GM21423 (cell line): ENCODE measurements around the gene HS2ST1.
"Not testable (repeated sequence)": the region's sequence is repeated elsewhere in the genome, so short reads cannot be mapped to it uniquely, and the experiment has no call there.

Source experiments
- ATAC-seq: cut with Tn5 transposase; IDR thresholded peaks from one replicate; pipeline ENCODE4 v1.9.1; 2021; ENCODE audit warnings: mild to moderate bottlenecking, moderate library complexity; ENCODE audit not compliant: unreplicated experiment

HS2ST1 gene

GRCh38 chr1:86914601-86914997 is at the start of gene HS2ST1:
HS2ST1 (plus strand) TSS chr1:86914635.
- no peak for ATAC-seq

GRCh38 chr1:86865973-86866637 is 48.3 kb upstream of the HS2ST1 start:
- no peak for ATAC-seq

GRCh38 chr1:86866665-86867064 is 47.8 kb upstream of the HS2ST1 start:
- no peak for ATAC-seq

GRCh38 chr1:86867278-86867677 is 47.2 kb upstream of the HS2ST1 start:
- not testable (repeated sequence) for ATAC-seq

GRCh38 chr1:86868477-86868876 is 46.0 kb upstream of the HS2ST1 start:
- ATAC-seq, result no peak

GRCh38 chr1:86871001-86871400 is 43.4 kb upstream of the HS2ST1 start:
- no peak for ATAC-seq

GRCh38 chr1:86872086-86872485 is 42.3 kb upstream of the HS2ST1 start:
- ATAC-seq, result no peak

- ATAC-seq, result no peak
Observed at GRCh38 chr1:86875722-86876121, 38.7 kb upstream of the HS2ST1 start.

GRCh38 chr1:86887479-86888162 is 26.8 kb upstream of the HS2ST1 start:
- no peak for ATAC-seq

- no peak for ATAC-seq
Observed at GRCh38 chr1:86888327-86888726, 26.1 kb upstream of the HS2ST1 start.

GRCh38 chr1:86899401-86899800 is 15.0 kb upstream of the HS2ST1 start:
- not testable (repeated sequence) for ATAC-seq

- ATAC-seq, result no peak
Observed at GRCh38 chr1:86905875-86906274, 8.6 kb upstream of the HS2ST1 start.

GRCh38 chr1:86906419-86906818 is 8.0 kb upstream of the HS2ST1 start:
- no peak for ATAC-seq

GRCh38 chr1:86912281-86912900 is 2.0 kb upstream of the HS2ST1 start:
- ATAC-seq, result no peak

- ATAC-seq, result no peak
Observed at GRCh38 chr1:86913399-86913895, 988 bp upstream of the HS2ST1 start.

- ATAC-seq, result peak; percentile 80
Observed at GRCh38 chr1:86913896-86914600, 387 bp upstream of the HS2ST1 start, which contains the start of gene SELENOF. SELENOF (minus strand) TSS chr1:86914126; CDS start chr1:86914111, 15 bp downstream.

GRCh38 chr1:86914998-86915736 is 732 bp downstream of the HS2ST1 start:
- ATAC-seq, result peak; percentile 20

- no peak for ATAC-seq
Observed at GRCh38 chr1:86915737-86916235, 1.4 kb downstream of the HS2ST1 start.

- no peak for ATAC-seq
Observed at GRCh38 chr1:86916752-86917151, 2.3 kb downstream of the HS2ST1 start.

GRCh38 chr1:86922445-86922844 is 8.0 kb downstream of the HS2ST1 start:
- ATAC-seq, result no peak
